Progenitor cell of endocrine pancreas (in vitro differentiated cells): ENCODE data around the gene GRID2IP. TPM values are rescaled to one million over a fixed set of nuclear protein-coding genes. Genes with fewer than 3 reads are reported as not detected.

ENCODE experiments used
- DNase-seq: peaks from one replicate; pipeline ENCODE4 v3.0.0; 2021; ENCODE audit warnings: low spot score; ENCODE audit not compliant: unreplicated experiment
- H3K27ac Mint-ChIP-seq: 2 replicates; pipeline ENCODE4 v1.8.0; 2021; ENCODE audit warnings: mild to moderate bottlenecking, moderate library complexity, mixed read lengths
- H3K27me3 Mint-ChIP-seq: 2 replicates; pipeline ENCODE4 v1.8.0; 2021; ENCODE audit warnings: mixed read lengths
- H3K36me3 Mint-ChIP-seq: 2 replicates; pipeline ENCODE4 v1.8.0; 2022; ENCODE audit warnings: mixed read lengths; ENCODE audit not compliant: insufficient read depth
- H3K4me1 Mint-ChIP-seq: 2 replicates; pipeline ENCODE4 v1.8.0; 2021; ENCODE audit warnings: low read depth, mixed read lengths
- H3K4me3 Mint-ChIP-seq: 2 replicates; pipeline ENCODE4 v1.8.0; 2021; ENCODE audit warnings: low read depth, mild to moderate bottlenecking, moderate library complexity, mixed read lengths
- H3K9me3 Mint-ChIP-seq: 2 replicates; pipeline ENCODE4 v1.8.0; 2021; ENCODE audit warnings: low read depth, mixed read lengths
- total RNA-seq: library from RNA; stranded (reverse); gene quantifications from 2 replicates; pipeline ENCODE4 v1.2.1, GENCODE V29; 2021
- TF ChIP-seq, protein P1 (sequence below): fragments of 200-600 bp; sonication (generic); IDR thresholded peaks from one replicate; pipeline ENCODE4 v1.5.0; 2021; ENCODE audit warnings: antibody characterized with exemption, mild to moderate bottlenecking; ENCODE audit not compliant: unreplicated experiment

Gene GRID2IP
- total RNA-seq, 1 donor from 2014 or later: 2.5 TPM

GRCh38 chr7:6501586-6502564, 49.4 kb downstream of the GRID2IP start:
- Mint-ChIP-seq H3K9me3 (no peaks in the 10 kb centered on the region), H3K4me1 (no peaks in the 10 kb centered on the region), H3K4me3 (no peak overlapping the region), H3K27ac (no peak overlapping the region), H3K27me3 (no peaks in the 10 kb centered on the region), H3K36me3 (no peaks in the 10 kb centered on the region)
- TF ChIP-seq, protein P1, sequence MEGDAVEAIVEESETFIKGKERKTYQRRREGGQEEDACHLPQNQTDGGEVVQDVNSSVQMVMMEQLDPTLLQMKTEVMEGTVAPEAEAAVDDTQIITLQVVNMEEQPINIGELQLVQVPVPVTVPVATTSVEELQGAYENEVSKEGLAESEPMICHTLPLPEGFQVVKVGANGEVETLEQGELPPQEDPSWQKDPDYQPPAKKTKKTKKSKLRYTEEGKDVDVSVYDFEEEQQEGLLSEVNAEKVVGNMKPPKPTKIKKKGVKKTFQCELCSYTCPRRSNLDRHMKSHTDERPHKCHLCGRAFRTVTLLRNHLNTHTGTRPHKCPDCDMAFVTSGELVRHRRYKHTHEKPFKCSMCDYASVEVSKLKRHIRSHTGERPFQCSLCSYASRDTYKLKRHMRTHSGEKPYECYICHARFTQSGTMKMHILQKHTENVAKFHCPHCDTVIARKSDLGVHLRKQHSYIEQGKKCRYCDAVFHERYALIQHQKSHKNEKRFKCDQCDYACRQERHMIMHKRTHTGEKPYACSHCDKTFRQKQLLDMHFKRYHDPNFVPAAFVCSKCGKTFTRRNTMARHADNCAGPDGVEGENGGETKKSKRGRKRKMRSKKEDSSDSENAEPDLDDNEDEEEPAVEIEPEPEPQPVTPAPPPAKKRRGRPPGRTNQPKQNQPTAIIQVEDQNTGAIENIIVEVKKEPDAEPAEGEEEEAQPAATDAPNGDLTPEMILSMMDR: no peak
- DNase-seq: no peak

- Mint-ChIP-seq H3K4me1 (no peaks in the 10 kb centered on the region), H3K27ac (no peak overlapping the region), H3K36me3 (no peaks in the 10 kb centered on the region), H3K4me3 (no peak overlapping the region), H3K27me3 (no peaks in the 10 kb centered on the region), H3K9me3 (no peaks in the 10 kb centered on the region)
- TF ChIP-seq, protein P1: no peak
- no peak for DNase-seq
Observed at GRCh38 chr7:6500691-6501090, 50.6 kb downstream of the GRID2IP start.

DNA sequence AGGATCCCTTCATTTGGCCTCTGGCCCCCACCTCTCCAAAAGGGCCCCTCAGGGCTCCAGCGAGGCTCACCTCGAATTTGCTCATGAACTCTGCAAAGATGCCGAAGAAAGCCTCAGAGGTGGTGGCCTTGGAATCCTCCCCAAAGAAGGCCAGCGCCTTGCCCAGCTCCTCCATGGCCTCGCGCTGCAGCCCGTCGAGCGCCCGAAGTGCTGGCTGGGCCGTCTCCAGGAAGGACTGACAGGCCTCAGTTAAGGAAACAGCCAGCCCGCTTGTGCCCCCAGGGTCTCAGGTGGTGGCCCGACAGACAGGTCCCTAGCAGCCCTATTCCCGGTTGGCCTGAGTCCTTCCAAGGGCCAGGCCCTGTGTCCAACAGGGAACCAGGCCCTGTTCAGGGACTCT, 53.3 kb downstream of the GRID2IP start:
- Mint-ChIP-seq H3K36me3 (no peaks in the 10 kb centered on the region), H3K4me3 (no peak overlapping the region), H3K27ac (no peak overlapping the region), H3K4me1 (no peaks in the 10 kb centered on the region), H3K27me3 (no peaks in the 10 kb centered on the region), H3K9me3 (no peaks in the 10 kb centered on the region)
- TF ChIP-seq, protein P1: no peak
- no peak for DNase-seq

DNA sequence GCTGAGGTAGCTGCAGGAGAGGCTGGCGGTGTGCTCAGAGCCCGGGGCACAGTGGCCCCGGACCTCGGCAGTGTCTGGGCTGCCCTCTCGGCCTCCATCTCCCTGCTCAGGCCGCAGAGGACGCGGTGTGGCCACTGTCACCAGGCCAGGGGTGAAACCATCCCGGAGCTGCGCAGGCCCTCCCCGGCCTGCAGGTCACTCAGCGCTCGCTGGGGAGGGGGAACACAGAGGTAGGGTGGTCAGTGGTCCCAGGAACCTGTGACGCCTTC, 53.7 kb downstream of the GRID2IP start:
- Mint-ChIP-seq H3K27ac (no peak overlapping the region), H3K9me3 (no peaks in the 10 kb centered on the region), H3K27me3 (no peaks in the 10 kb centered on the region), H3K36me3 (no peaks in the 10 kb centered on the region), H3K4me3 (no peak overlapping the region), H3K4me1 (no peaks in the 10 kb centered on the region)
- no peak for DNase-seq
- TF ChIP-seq, protein P1: no peak

GRCh38 chr7:6496842-6497636, 54.2 kb downstream of the GRID2IP start:
- H3K27me3 Mint-ChIP-seq: no peaks in the 10 kb centered on the region
- no peak for DNase-seq
- H3K27ac Mint-ChIP-seq: peak overlapping the region; percentile 73
- no peaks in the 10 kb centered on the region for H3K9me3 Mint-ChIP-seq
- TF ChIP-seq, protein P1: no peak
- no peaks in the 10 kb centered on the region for H3K36me3 Mint-ChIP-seq
- no peak overlapping the region for H3K4me3 Mint-ChIP-seq
- H3K4me1 Mint-ChIP-seq: no peaks in the 10 kb centered on the region
